ENCODE measurements around the gene TUBB4B.

Gene TUBB4B

GRCh38 chr9:137230705-137231371, 10.2 kb upstream of the TUBB4B start, which contains the start of gene SLC34A3:
TSS of gene SLC34A3 (plus strand) at chr9:137230901. CDS start at chr9:137231703, 802 bp downstream.
- peak within 1 kb of the TSS; percentile 50 for H3K4me3 ChIP-seq (ENCODE audit: low read depth, low read length)
- TF ChIP-seq CTCF (IDR thresholded peaks at IDR 0.05; ENCODE audit: control insufficient read depth, extremely low read depth, insufficient read depth): no peak
- no peak for DNase-seq (ENCODE audit: low read depth)

DNA sequence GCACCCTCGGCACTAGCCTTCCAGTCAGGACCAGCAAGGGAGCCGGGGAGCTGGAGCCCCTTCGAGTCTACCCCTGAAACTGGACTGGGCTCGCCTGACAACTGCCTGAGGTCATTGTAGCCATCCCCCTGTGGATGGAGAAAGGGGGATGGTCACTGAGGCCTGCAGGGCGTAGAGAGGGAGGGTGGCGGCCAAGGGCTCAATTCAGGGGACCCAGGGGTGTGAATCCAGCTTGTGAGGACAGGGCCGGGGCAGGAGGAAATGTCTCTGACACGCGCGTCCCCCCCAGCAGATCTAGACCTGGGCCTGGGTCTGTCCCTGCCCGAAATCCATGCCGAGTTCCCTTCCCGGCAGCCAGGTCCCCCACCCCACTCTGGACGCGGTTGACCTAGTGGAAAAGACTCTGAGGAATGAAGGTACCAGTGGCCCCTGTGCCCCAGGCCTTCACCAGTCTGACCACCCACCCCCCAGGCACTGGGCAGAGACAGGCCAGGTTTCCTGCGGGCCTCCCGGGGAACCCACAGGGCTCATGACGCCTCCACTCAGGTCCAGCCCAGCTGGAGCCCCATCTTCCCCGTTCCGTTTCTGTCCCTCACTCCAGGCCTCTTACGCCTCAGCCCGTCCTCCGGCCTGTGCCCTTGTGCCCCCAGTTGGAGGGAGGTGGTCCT, 9.6 kb upstream of the TUBB4B start:
- DNase-seq (ENCODE audit: low read depth): no peak
- peak overlapping the region; percentile 50 for H3K4me3 ChIP-seq (ENCODE audit: low read depth, low read length)
- TF ChIP-seq CTCF (IDR thresholded peaks at IDR 0.05; ENCODE audit: control insufficient read depth, extremely low read depth, insufficient read depth): no peak

GRCh38 chr9:137232101-137232500, 9.0 kb upstream of the TUBB4B start:
- H3K4me3 ChIP-seq (ENCODE audit: low read depth, low read length): peak overlapping the region; percentile 50
- TF ChIP-seq CTCF (IDR thresholded peaks at IDR 0.05; ENCODE audit: control insufficient read depth, extremely low read depth, insufficient read depth): no peak
- DNase-seq (ENCODE audit: low read depth): no peak

DNA sequence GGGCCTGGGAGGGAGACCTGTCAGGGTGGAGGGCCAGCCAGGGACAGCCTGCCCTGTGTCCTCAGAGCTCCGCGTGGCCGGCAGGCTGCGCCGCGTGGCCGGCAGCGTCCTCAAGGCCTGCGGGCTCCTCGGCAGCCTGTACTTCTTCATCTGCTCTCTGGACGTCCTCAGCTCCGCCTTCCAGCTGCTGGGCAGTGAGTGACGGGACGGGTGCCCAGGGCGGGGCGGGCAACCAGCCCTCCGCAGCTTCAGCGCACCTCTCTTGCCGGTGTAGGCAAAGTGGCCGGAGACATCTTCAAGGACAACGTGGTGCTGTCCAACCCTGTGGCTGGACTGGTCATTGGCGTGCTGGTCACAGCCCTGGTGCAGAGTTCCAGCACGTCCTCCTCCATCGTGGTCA, 8.6 kb upstream of the TUBB4B start:
- DNase-seq (ENCODE audit: low read depth): no peak
- TF ChIP-seq CTCF (IDR thresholded peaks at IDR 0.05; ENCODE audit: control insufficient read depth, extremely low read depth, insufficient read depth): no peak
- H3K4me3 ChIP-seq (ENCODE audit: low read depth, low read length): peak overlapping the region; percentile 50

- H3K4me3 ChIP-seq (ENCODE audit: low read depth, low read length): no peak overlapping the region
- TF ChIP-seq CTCF (IDR thresholded peaks at IDR 0.05; ENCODE audit: control insufficient read depth, extremely low read depth, insufficient read depth): no peak
- no peak for DNase-seq (ENCODE audit: low read depth)
Observed at GRCh38 chr9:137233143-137233980, 7.7 kb upstream of the TUBB4B start.

GRCh38 chr9:137234055-137234697, 6.9 kb upstream of the TUBB4B start:
- no peak for TF ChIP-seq CTCF (IDR thresholded peaks at IDR 0.05; ENCODE audit: control insufficient read depth, extremely low read depth, insufficient read depth)
- no peak for DNase-seq (ENCODE audit: low read depth)
- H3K4me3 ChIP-seq (ENCODE audit: low read depth, low read length): no peak overlapping the region

Data from LNCaP clone FGC (cell line).